NCI-H1417 treated with DMSO at 0.1 percent for 48 hours (cell line): ENCODE measurements around the gene ATXN3L.

Experiments
- DNase-seq: peaks from one replicate; lab custom pipeline; 2025; lab: John Stamatoyannopoulos, UW

ATXN3L gene

GRCh38 chrX:13319953-13320352, at the start of gene ATXN3L:
TSS of gene ATXN3L (minus strand) at chrX:13320053. CDS start at chrX:13319934, 119 bp downstream.
- DNase-seq: no peak

- peak; percentile 75 for DNase-seq
Observed at GRCh38 chrX:13369256-13370030, 49.6 kb upstream of the ATXN3L start.

GRCh38 chrX:13367950-13368349, 48.1 kb upstream of the ATXN3L start:
- DNase-seq: no peak

- DNase-seq: no peak
Observed at GRCh38 chrX:13366698-13367097, 46.8 kb upstream of the ATXN3L start.

- DNase-seq: no peak
Observed at GRCh38 chrX:13365161-13365560, 45.3 kb upstream of the ATXN3L start.

GRCh38 chrX:13364230-13364857, 44.5 kb upstream of the ATXN3L start:
- DNase-seq: no peak

GRCh38 chrX:13360146-13360545, 40.3 kb upstream of the ATXN3L start:
- DNase-seq: no peak

GRCh38 chrX:13357925-13358324, 38.1 kb upstream of the ATXN3L start:
- no peak for DNase-seq

- DNase-seq: no peak
Observed at GRCh38 chrX:13346646-13347045, 26.8 kb upstream of the ATXN3L start.

- no peak for DNase-seq
Observed at GRCh38 chrX:13345438-13345837, 25.6 kb upstream of the ATXN3L start.

GRCh38 chrX:13345037-13345436, 25.2 kb upstream of the ATXN3L start:
- no peak for DNase-seq

GRCh38 chrX:13341491-13342101, 21.7 kb upstream of the ATXN3L start:
- no peak for DNase-seq

GRCh38 chrX:13340182-13340791, 20.4 kb upstream of the ATXN3L start:
- no peak for DNase-seq

- no peak for DNase-seq
Observed at GRCh38 chrX:13339607-13340006, 19.8 kb upstream of the ATXN3L start.

- DNase-seq: no peak
Observed at GRCh38 chrX:13338996-13339515, 19.2 kb upstream of the ATXN3L start.

GRCh38 chrX:13334491-13334890, 14.6 kb upstream of the ATXN3L start:
- no peak for DNase-seq

- DNase-seq: no peak
Observed at GRCh38 chrX:13330446-13330845, 10.6 kb upstream of the ATXN3L start.

- no peak for DNase-seq
Observed at GRCh38 chrX:13327666-13328065, 7.8 kb upstream of the ATXN3L start.

GRCh38 chrX:13323241-13323640, 3.4 kb upstream of the ATXN3L start:
- DNase-seq: no peak

- no peak for DNase-seq
Observed at GRCh38 chrX:13317366-13317765, 2.5 kb downstream of the ATXN3L start.

- no peak for DNase-seq
Observed at GRCh38 chrX:13311560-13311959, 8.3 kb downstream of the ATXN3L start.

GRCh38 chrX:13309631-13310030, 10.2 kb downstream of the ATXN3L start:
- DNase-seq: no peak

- DNase-seq: no peak
Observed at GRCh38 chrX:13307041-13307440, 12.8 kb downstream of the ATXN3L start.
